UCSD-AML1 (cell line): ENCODE data around the gene CSGALNACT2.
"Not testable (repeated sequence)": the region's sequence is repeated elsewhere in the genome, so short reads cannot be mapped to it uniquely, and the experiment has no call there.

Experiments
- DNase-seq: peaks from one replicate; lab custom pipeline; 2025; ENCODE audit not compliant: unreplicated experiment; lab: John Stamatoyannopoulos, UW

Gene CSGALNACT2

DNA sequence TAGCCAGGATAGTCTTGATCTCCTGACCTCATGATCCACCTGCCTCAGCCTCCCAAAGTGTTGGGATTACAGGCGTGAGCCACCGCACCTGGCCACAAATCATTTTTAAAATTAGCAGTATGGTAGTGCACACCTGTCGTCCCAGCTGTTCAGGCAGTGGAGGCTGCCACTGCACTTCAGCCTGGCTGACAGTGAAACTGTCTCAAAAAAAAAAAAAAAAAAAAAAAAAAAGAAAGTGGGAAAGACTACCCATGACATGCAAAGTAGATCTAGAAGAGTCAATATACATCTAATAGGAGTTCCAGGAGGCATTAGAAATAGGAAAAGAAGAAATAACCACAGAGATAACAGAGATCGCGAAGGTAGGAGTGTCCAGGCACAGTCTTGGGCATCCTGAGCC is 3.2 kb downstream of the CSGALNACT2 start:
- no peak for DNase-seq

GRCh38 chr10:43145311-43145710 is 7.1 kb downstream of the CSGALNACT2 start:
- DNase-seq: no peak

- DNase-seq: not testable (repeated sequence)
These were observed 7.7 kb downstream of the CSGALNACT2 start for GRCh38 chr10:43145936-43146335.

DNA sequence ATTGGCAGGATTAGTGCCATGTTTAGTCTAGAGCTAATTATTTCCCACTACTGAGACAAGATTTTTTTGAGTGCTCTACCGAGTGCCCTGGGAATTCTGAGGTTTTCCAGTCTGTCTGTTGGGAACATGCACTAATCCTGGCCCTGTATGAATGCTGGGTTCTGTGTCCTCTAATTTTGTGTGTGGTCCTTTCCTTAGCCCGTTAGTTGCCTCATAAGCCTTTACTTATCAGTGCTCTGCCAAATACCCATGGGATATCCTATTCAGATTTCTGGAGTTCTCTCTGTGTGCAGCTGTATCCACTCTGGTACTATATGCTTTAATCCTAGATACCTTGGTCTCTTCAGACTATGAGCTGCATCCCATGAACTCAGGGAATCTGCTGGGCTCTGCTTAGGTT is 13.1 kb downstream of the CSGALNACT2 start:
- no peak for DNase-seq

GRCh38 chr10:43153901-43154300 is 15.7 kb downstream of the CSGALNACT2 start:
- DNase-seq: no peak

DNA sequence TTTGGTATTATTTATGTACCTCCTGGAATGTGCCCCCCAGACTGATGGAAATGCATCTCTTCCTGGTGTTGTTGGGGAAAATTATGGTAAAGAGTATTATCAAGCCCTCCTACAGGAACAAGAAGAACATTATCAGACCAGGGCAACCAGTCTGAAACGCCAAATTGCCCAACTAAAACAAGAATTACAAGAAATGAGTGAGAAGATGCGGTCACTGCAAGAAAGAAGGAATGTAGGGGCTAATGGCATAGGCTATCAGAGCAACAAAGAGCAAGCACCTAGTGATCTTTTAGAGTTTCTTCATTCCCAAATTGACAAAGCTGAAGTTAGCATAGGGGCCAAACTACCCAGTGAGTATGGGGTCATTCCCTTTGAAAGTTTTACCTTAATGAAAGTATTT is 17.0 kb downstream of the CSGALNACT2 start:
- no peak for DNase-seq

GRCh38 chr10:43155741-43156140 is 17.5 kb downstream of the CSGALNACT2 start:
- no peak for DNase-seq

DNA sequence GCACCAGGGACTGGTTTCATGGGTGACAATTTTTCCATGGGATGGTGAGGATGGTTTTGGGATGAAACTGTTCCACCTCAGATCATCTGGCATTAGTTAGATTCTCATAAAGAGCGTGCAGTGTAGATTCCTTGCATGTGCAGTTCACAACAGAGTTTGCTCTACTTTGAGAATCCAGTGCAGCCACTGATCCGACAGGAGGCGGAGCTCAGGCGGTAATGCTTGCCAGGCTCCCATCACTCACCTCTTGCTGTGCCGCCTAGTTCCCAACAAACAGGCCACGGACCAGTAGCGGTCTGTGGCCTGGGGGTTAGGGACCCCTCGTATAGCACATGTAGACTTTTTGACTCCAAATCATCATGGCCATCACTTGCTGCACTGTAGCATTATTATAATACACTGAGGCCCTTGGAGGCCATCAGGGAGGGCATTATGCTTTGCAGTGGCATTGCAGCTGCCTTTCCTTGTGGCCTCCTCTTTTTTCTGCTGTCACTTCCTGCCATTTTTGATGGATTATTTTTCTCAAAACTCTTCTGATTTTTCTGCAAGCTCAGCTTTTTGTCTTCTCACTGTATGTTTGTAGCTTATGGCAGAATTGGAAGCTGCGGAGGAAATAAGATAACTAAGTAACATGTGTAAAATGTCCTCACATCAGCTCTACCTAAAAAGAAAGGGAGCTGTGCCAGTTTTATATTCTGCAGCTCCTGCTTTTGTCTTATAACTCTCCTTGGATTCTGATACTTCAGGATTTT is 18.5 kb downstream of the CSGALNACT2 start:
- DNase-seq: no peak

GRCh38 chr10:43158636-43159035 is 20.4 kb downstream of the CSGALNACT2 start:
- DNase-seq: no peak

GRCh38 chr10:43160046-43160920 is 22.0 kb downstream of the CSGALNACT2 start:
- DNase-seq: no peak

DNA sequence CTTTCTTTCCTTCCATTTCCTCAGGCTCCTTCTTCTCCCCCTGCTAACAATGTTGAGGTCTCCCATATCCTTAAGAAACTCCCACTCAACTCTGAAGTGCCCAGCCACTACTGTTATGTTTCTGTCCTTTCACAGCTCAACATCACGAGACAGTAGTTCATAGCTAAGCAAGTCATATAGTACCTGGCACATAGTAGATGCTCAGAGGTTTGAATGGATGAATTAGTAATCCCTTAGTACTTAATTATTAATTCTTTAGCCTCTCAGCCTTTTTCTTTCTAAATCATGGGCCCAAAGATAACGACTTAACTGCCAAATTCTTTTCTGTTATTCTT is 22.6 kb downstream of the CSGALNACT2 start:
- DNase-seq: no peak

GRCh38 chr10:43162604-43163003 is 24.4 kb downstream of the CSGALNACT2 start:
- no peak for DNase-seq

GRCh38 chr10:43166207-43166879 is 28.1 kb downstream of the CSGALNACT2 start:
- DNase-seq: no peak

GRCh38 chr10:43166880-43167497 is 28.7 kb downstream of the CSGALNACT2 start:
- DNase-seq: no peak

- DNase-seq: no peak
These were observed 29.2 kb downstream of the CSGALNACT2 start for GRCh38 chr10:43167498-43167889.

GRCh38 chr10:43170491-43170890 is 32.2 kb downstream of the CSGALNACT2 start:
- no peak for DNase-seq

- DNase-seq: no peak
These were observed 34.4 kb downstream of the CSGALNACT2 start for GRCh38 chr10:43172645-43173044.

GRCh38 chr10:43173120-43173519 is 34.9 kb downstream of the CSGALNACT2 start:
- no peak for DNase-seq

- DNase-seq: no peak
These were observed 36.7 kb downstream of the CSGALNACT2 start for GRCh38 chr10:43174969-43175368.

DNA sequence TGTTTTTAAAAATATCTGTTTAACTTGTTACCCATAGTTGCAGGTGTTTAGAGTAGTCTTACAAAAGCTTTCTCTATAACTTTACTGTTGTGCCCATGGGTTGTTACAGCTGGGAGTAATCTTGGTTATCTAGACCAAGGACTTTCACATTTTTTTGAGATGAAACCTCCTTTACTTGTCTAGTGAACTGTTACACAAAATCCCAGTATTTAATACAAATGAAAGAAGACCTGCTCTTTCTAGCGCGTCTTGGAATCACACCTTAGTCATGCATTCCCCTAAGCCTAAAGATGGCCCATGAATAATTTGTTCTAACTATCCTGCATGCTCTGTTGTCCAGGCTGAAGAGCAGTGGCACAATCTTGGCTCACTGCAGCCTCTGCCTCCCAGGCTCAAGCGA is 38.0 kb downstream of the CSGALNACT2 start:
- DNase-seq: no peak

DNA sequence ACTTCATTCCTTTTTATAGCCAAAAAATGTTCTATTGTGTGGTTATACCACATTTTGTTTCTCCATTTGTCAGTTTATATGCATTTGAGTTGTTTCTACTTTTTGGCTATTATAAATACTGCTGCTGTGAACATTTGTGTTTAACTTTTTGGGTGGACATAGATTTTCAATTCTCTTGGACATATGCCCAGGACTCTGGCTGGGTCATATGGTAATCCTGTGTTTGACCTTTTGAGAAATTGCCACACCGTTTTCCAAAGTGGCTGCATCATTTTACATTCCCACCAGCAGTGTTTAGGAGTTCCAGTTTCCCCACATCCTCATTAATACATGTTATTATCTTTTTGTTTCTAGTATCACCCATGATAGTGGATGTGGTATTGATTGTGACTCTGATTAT is 39.4 kb downstream of the CSGALNACT2 start:
- DNase-seq: no peak
